Glutamatergic neuron (in vitro differentiated cells): ENCODE results near the gene GMDS. TPM values are rescaled to one million over a fixed set of nuclear protein-coding genes. Genes with fewer than 3 reads are reported as not detected.

Source experiments
- DNase-seq: peaks from one replicate; pipeline ENCODE4 v3.0.0; 2022
- H3K27ac Mint-ChIP-seq: one replicate; pipeline ENCODE4 v1.8.0; 2020; ENCODE audit warnings: mild to moderate bottlenecking, mixed read lengths, inconsistent platforms; ENCODE audit not compliant: unreplicated experiment
- H3K27me3 Mint-ChIP-seq: one replicate; pipeline ENCODE4 v1.8.0; 2020; ENCODE audit warnings: mild to moderate bottlenecking, moderate library complexity, mixed read lengths, inconsistent platforms; ENCODE audit not compliant: unreplicated experiment
- H3K36me3 Mint-ChIP-seq: one replicate; pipeline ENCODE4 v1.8.0; 2020; ENCODE audit warnings: mild to moderate bottlenecking, mixed read lengths, inconsistent platforms; ENCODE audit not compliant: unreplicated experiment
- H3K4me1 Mint-ChIP-seq: one replicate; pipeline ENCODE4 v1.8.0; 2020; ENCODE audit warnings: mild to moderate bottlenecking, low read depth, mixed read lengths, inconsistent platforms; ENCODE audit not compliant: unreplicated experiment
- H3K4me3 Mint-ChIP-seq: one replicate; pipeline ENCODE4 v1.8.0; 2020; ENCODE audit warnings: mild to moderate bottlenecking, mixed read lengths, inconsistent platforms; ENCODE audit not compliant: unreplicated experiment
- H3K9me3 Mint-ChIP-seq: one replicate; pipeline ENCODE4 v1.8.0; 2020; ENCODE audit warnings: mild to moderate bottlenecking, moderate library complexity, mixed read lengths, inconsistent platforms; ENCODE audit not compliant: unreplicated experiment
- total RNA-seq: library from RNA; stranded (reverse); fragmentation: NEBNext Ultra II Directional; extraction: Animal tissue kit (Norgen Biotek cat#: 25700); gene quantifications from one replicate; pipeline ENCODE4 v1.2.1, GENCODE V29; 2021; ENCODE audit not compliant: unreplicated experiment
- TF ChIP-seq, protein P1 (sequence below): fragments of 200-600 bp; sonication (generic); IDR thresholded peaks from one replicate; pipeline ENCODE4 v1.5.0; 2021; ENCODE audit not compliant: partially characterized antibody, unreplicated experiment

Gene GMDS
- total RNA-seq, 1 donor from 2014 or later, result 8.9 TPM

DNA sequence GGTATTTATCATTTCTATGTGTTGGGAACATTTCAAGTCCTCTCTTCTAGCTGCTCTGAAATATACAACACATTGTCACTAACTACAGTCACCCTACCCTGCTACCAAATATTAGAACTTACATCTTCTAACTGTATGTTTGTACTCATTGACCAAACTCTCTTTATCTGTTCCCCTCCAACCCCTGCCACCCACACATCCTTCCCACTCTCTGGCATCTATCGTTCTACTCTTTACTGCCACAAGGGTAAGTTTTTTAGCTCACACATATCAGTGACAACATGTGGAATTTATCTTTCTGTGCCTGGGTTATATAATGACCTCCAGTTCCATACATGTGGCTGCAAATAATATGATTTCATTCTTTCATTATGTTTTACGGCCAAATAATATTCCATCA is 171.9 kb downstream of the GMDS start:
- H3K36me3 Mint-ChIP-seq, result peaks cover 11% of the 10 kb centered on the region
- H3K27ac Mint-ChIP-seq, result no peak overlapping the region
- no peak overlapping the region for H3K4me3 Mint-ChIP-seq
- H3K4me1 Mint-ChIP-seq, result no peaks in the 10 kb centered on the region
- H3K27me3 Mint-ChIP-seq, result peaks cover 5% of the 10 kb centered on the region
- TF ChIP-seq, protein P1, sequence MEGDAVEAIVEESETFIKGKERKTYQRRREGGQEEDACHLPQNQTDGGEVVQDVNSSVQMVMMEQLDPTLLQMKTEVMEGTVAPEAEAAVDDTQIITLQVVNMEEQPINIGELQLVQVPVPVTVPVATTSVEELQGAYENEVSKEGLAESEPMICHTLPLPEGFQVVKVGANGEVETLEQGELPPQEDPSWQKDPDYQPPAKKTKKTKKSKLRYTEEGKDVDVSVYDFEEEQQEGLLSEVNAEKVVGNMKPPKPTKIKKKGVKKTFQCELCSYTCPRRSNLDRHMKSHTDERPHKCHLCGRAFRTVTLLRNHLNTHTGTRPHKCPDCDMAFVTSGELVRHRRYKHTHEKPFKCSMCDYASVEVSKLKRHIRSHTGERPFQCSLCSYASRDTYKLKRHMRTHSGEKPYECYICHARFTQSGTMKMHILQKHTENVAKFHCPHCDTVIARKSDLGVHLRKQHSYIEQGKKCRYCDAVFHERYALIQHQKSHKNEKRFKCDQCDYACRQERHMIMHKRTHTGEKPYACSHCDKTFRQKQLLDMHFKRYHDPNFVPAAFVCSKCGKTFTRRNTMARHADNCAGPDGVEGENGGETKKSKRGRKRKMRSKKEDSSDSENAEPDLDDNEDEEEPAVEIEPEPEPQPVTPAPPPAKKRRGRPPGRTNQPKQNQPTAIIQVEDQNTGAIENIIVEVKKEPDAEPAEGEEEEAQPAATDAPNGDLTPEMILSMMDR, result no peak
- no peak for DNase-seq
- peaks cover 8% of the 10 kb centered on the region for H3K9me3 Mint-ChIP-seq

DNA sequence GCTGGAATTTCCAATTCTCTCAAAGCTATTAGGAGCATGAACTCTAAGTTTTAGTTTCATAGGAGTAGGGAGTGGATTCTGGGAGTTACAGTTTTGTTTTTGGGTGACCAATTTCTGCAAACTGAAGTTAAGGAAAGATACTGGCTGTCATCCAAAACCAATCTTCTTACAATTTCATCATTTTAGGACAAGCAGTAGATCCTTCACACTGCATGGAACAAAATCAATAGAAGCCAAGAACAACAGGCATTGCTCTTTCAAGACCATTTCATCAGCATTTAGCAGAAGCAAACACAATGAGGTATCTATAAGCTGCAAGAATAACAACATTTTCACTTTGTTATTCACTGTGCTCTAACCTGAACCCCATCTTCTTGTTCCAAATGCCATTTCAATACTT is 173.0 kb downstream of the GMDS start:
- TF ChIP-seq, protein P1, result no peak
- peaks cover 2% of the 10 kb centered on the region for H3K27me3 Mint-ChIP-seq
- peaks cover under 1% of the 10 kb centered on the region for H3K36me3 Mint-ChIP-seq
- H3K27ac Mint-ChIP-seq, result no peak overlapping the region
- DNase-seq, result no peak
- H3K4me1 Mint-ChIP-seq, result no peaks in the 10 kb centered on the region
- peaks cover 4% of the 10 kb centered on the region for H3K9me3 Mint-ChIP-seq
- no peak overlapping the region for H3K4me3 Mint-ChIP-seq

DNA sequence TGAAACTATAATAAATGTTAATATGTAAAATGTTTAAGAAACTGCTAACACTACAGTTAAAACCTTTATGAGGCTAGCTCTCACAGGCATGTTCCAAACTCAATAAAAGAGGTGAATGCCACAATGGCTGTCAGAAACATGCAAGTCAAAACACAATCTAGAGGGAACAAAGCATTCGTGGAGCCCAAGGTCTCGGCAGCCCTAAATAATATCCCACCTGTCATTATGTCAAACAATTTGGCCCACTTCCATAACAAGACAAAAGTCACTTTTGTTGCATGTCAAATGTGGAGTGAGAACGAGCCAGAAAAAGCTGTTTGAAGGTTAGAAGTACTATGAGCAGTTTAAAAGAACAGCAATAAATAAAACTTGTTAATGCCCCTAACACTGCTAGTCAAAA is 181.9 kb downstream of the GMDS start:
- Mint-ChIP-seq H3K36me3 (peaks cover 4% of the 10 kb centered on the region), H3K9me3 (peaks cover 2% of the 10 kb centered on the region), H3K27ac (no peak overlapping the region), H3K4me1 (peaks cover 7% of the 10 kb centered on the region), H3K27me3 (no peaks in the 10 kb centered on the region), H3K4me3 (no peak overlapping the region)
- DNase-seq, result no peak
- TF ChIP-seq, protein P1, result no peak

DNA sequence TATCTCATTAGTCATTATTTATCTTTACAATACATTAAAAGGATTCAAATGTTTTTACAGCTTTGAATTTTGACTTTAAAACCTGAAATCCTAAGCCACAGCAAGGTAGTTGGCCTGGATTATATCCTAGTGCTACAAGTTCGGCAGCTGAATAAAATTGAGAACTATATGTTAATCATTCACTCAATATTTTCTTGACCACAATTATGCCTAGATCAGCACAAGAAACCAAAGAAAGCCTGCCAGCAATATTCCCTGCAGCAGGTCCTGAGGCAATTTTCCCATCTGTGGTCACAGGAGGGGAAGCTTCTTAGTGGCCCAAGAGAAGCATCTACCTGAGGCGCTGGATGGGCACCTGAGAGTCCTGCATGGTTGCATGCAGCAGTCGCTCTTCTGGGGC is 183.5 kb downstream of the GMDS start:
- peaks cover 7% of the 10 kb centered on the region for H3K4me1 Mint-ChIP-seq
- TF ChIP-seq, protein P1, result no peak
- no peak overlapping the region for H3K4me3 Mint-ChIP-seq
- H3K27ac Mint-ChIP-seq, result no peak overlapping the region
- no peaks in the 10 kb centered on the region for H3K27me3 Mint-ChIP-seq
- peaks cover 2% of the 10 kb centered on the region for H3K9me3 Mint-ChIP-seq
- no peak for DNase-seq
- peaks cover 4% of the 10 kb centered on the region for H3K36me3 Mint-ChIP-seq

DNA sequence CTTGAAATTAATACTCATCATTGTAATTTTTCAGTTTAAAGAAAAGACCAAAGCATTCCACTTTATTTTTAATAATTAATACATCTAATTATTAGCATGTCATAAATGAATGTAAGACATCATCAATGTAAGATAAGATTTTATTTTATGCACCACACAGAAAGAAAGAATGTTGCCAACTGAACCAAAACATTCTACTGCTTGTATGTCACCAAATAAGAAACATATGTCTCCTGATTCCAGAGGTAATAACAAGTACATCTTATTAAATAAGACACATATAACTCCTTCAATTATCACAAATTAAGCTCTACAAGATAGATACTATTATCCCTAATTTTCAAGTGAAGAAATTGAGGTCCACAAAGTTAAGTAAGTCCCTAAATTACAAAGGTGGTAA is 189.5 kb downstream of the GMDS start:
- Mint-ChIP-seq H3K27ac (no peak overlapping the region), H3K9me3 (no peaks in the 10 kb centered on the region), H3K36me3 (no peaks in the 10 kb centered on the region), H3K27me3 (no peaks in the 10 kb centered on the region), H3K4me1 (peaks cover 10% of the 10 kb centered on the region), H3K4me3 (no peak overlapping the region)
- no peak for DNase-seq
- TF ChIP-seq, protein P1, result no peak
